AG10803 (cell line): ENCODE measurements around the gene PCYOX1L.

Experiments
- DNase-seq: peaks from one replicate; pipeline ENCODE4 v3.0.0; 2010; ENCODE audit warnings: low read depth
- H3K4me3 ChIP-seq: 2 replicates; pipeline ENCODE4 v1.5.1; 2011; ENCODE audit warnings: mild to moderate bottlenecking, low read length, control low read depth
- CTCF ChIP-seq: conservative IDR thresholded peaks from 2 replicates; pipeline ENCODE4 v1.5.1; 2011; ENCODE audit warnings: mild to moderate bottlenecking, low read length, control low read depth, inconsistent platforms

Gene PCYOX1L

DNA sequence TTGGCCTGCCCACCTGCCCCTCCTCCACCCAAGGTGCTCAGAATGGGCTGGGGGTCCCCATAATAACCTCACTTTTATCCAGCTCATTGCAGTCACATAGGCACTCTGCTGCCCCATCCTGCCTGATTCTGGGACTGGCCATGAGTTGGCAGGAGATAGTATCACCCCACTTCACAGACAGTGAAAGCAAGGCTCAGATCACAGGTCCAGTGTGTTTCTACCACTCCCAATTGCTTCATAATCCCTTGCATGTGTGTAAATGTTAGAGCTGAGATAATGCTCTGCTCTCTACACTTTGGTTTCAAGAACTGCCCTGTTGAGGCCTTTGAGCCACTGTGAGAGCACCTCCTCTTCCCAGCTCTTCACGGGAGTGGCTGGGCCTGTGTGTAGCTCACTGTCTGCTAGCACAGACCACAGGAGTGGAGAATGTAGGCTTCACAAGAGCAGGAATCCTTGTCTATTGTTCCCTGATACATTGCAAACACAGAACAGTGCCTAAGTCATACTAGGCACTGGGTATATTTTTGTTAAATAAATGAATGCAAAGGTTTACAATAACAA lies 8.4 kb downstream of the PCYOX1L start:
- TF ChIP-seq CTCF = no peak
- H3K4me3 ChIP-seq = no peak overlapping the region
- no peak for DNase-seq

DNA sequence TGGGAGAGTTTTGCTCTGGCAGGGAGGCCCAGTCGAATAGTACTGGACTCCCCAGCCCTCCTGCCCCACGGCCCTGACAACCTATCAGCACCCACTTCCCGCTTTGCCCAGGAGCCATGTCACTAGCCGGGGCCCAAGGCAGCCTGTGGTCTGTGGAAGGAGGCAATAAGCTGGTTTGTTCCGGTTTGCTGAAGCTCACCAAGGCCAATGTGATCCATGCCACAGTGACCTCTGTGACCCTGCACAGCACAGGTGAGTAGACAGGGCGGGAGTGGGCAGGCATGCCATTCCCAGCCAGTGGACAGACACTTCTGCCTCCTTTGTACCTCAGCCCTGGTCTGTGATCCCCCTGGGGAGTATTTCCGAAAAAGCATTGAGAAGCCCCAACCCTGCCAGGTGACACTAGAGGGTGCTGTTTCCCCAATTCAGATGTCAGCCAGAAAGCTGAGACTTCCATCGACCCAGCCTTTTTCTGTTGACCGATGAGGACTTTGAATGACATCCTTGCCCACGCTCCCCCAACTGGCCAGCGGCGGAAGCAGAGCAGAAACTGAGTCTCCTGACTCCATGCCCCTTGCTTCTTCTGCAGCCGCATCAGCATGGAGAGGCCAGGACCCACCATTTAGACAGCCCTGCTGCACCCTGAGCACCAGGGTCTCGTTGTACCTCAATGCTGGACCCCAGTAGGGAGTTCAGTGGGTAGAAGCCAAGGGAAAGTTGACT lies 9.6 kb downstream of the PCYOX1L start:
- DNase-seq = peak; percentile 66

DNA sequence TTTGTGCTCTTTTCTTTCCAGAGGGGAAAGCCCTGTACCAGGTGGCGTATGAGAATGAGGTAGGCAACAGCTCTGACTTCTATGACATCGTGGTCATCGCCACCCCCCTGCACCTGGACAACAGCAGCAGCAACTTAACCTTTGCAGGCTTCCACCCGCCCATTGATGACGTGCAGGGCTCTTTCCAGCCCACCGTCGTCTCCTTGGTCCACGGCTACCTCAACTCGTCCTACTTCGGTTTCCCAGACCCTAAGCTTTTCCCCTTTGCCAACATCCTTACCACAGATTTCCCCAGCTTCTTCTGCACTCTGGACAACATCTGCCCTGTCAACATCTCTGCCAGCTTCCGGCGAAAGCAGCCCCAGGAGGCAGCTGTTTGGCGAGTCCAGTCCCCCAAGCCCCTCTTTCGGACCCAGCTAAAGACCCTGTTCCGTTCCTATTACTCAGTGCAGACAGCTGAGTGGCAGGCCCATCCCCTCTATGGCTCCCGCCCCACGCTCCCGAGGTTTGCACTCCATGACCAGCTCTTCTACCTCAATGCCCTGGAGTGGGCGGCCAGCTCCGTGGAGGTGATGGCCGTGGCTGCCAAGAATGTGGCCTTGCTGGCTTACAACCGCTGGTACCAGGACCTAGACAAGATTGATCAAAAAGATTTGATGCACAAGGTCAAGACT lies 10.3 kb downstream of the PCYOX1L start:
- no peak overlapping the region for H3K4me3 ChIP-seq
- no peak for DNase-seq
- no peak for TF ChIP-seq CTCF

More for the DNA sequence above, 9.6 kb downstream of the PCYOX1L start:
- TF ChIP-seq CTCF = peak; percentile 89
- H3K4me3 ChIP-seq = no peak overlapping the region

GRCh38 chr5:149370878-149371277 lies 13.0 kb downstream of the PCYOX1L start:
- DNase-seq = no peak
- no peak for TF ChIP-seq CTCF
- no peak overlapping the region for H3K4me3 ChIP-seq

- peak; percentile 40 for DNase-seq
- H3K4me3 ChIP-seq = no peak overlapping the region
- peak; percentile 80 for TF ChIP-seq CTCF
Measured at GRCh38 chr5:149371296-149371962, 13.6 kb downstream of the PCYOX1L start.

GRCh38 chr5:149372076-149372795 lies 14.4 kb downstream of the PCYOX1L start:
- no peak overlapping the region for H3K4me3 ChIP-seq
- peak; percentile 36 for DNase-seq
- no peak for TF ChIP-seq CTCF
